HG03159 (cell line): Measurements from ENCODE around the gene SEMA5A.

Experiments
- ATAC-seq: cut with Tn5 transposase; IDR thresholded peaks from one replicate; pipeline ENCODE4 v1.9.1; 2021; ENCODE audit warnings: mild to moderate bottlenecking, moderate library complexity; ENCODE audit not compliant: unreplicated experiment

SEMA5A gene

GRCh38 chr5:9051779-9052178 lies 494.1 kb downstream of the SEMA5A start:
- no peak for ATAC-seq

GRCh38 chr5:9047932-9048331 lies 497.9 kb downstream of the SEMA5A start:
- no peak for ATAC-seq

GRCh38 chr5:9046756-9047481 lies 499.0 kb downstream of the SEMA5A start:
- no peak for ATAC-seq

GRCh38 chr5:9045946-9046345 lies 499.9 kb downstream of the SEMA5A start:
- ATAC-seq: no peak

- ATAC-seq: no peak
Measured at GRCh38 chr5:9042241-9042640, 503.6 kb downstream of the SEMA5A start.

GRCh38 chr5:9040475-9040874 lies 505.4 kb downstream of the SEMA5A start:
- ATAC-seq: no peak

GRCh38 chr5:9037048-9037447 lies 508.8 kb downstream of the SEMA5A start:
- no peak for ATAC-seq

- ATAC-seq: no peak
Measured at GRCh38 chr5:9035346-9035745, 510.5 kb downstream of the SEMA5A start.

GRCh38 chr5:9034649-9035048 lies 511.2 kb downstream of the SEMA5A start:
- ATAC-seq: no peak

GRCh38 chr5:9033524-9033923 lies 512.4 kb downstream of the SEMA5A start:
- no peak for ATAC-seq

GRCh38 chr5:9025942-9026341 lies 519.9 kb downstream of the SEMA5A start:
- no peak for ATAC-seq

GRCh38 chr5:9020996-9021395 lies 524.9 kb downstream of the SEMA5A start:
- ATAC-seq: no peak

GRCh38 chr5:9015937-9016270 lies 530.0 kb downstream of the SEMA5A start:
- no peak for ATAC-seq

- no peak for ATAC-seq
Measured at GRCh38 chr5:9015260-9015936, 530.5 kb downstream of the SEMA5A start.

GRCh38 chr5:9013147-9013546 lies 532.7 kb downstream of the SEMA5A start:
- ATAC-seq: no peak

- no peak for ATAC-seq
Measured at GRCh38 chr5:9009931-9010651, 535.8 kb downstream of the SEMA5A start.

GRCh38 chr5:8997542-8998070 lies 548.3 kb downstream of the SEMA5A start:
- ATAC-seq: no peak

GRCh38 chr5:8993031-8993430 lies 552.8 kb downstream of the SEMA5A start:
- ATAC-seq: peak; percentile 73
